HG03103 (cell line): ENCODE results near the gene MED29.
"Not testable (repeated sequence)": the region's sequence is repeated elsewhere in the genome, so short reads cannot be mapped to it uniquely, and the experiment has no call there.

ENCODE experiments used
- ATAC-seq: cut with Tn5 transposase; IDR thresholded peaks from one replicate; pipeline ENCODE4 v1.9.1; 2021; ENCODE audit warnings: low read depth; ENCODE audit not compliant: unreplicated experiment

Gene MED29

GRCh38 chr19:39369200-39369599 lies 22.0 kb upstream of the MED29 start:
- no peak for ATAC-seq

GRCh38 chr19:39370735-39371134 lies 20.4 kb upstream of the MED29 start:
- ATAC-seq = no peak

- no peak for ATAC-seq
Observed at GRCh38 chr19:39372047-39372802, 19.0 kb upstream of the MED29 start.

- no peak for ATAC-seq
Observed at GRCh38 chr19:39372941-39373340, 18.2 kb upstream of the MED29 start.

GRCh38 chr19:39375929-39376328 lies 15.2 kb upstream of the MED29 start:
- ATAC-seq = no peak

- ATAC-seq = no peak
Observed at GRCh38 chr19:39377373-39378362, 13.5 kb upstream of the MED29 start.

GRCh38 chr19:39379366-39379765 lies 11.8 kb upstream of the MED29 start:
- not testable (repeated sequence) for ATAC-seq

GRCh38 chr19:39379865-39380396 lies 11.2 kb upstream of the MED29 start:
- ATAC-seq = no peak

GRCh38 chr19:39380521-39381502 lies 10.4 kb upstream of the MED29 start:
- no peak for ATAC-seq

- no peak for ATAC-seq
Observed at GRCh38 chr19:39381910-39382611, 9.1 kb upstream of the MED29 start.

- ATAC-seq = no peak
Observed at GRCh38 chr19:39382991-39383828, 8.0 kb upstream of the MED29 start.

- ATAC-seq = no peak
Observed at GRCh38 chr19:39384839-39385568, 6.2 kb upstream of the MED29 start.

GRCh38 chr19:39385629-39386411 lies 5.4 kb upstream of the MED29 start:
- ATAC-seq = no peak

GRCh38 chr19:39386557-39386956 lies 4.6 kb upstream of the MED29 start:
- no peak for ATAC-seq

- ATAC-seq = no peak
Observed at GRCh38 chr19:39388657-39389056, 2.5 kb upstream of the MED29 start.

- ATAC-seq = no peak
Observed at GRCh38 chr19:39389631-39390414, 1.4 kb upstream of the MED29 start.

GRCh38 chr19:39390451-39390750 lies 777 bp upstream of the MED29 start:
- no peak for ATAC-seq
